Dermis lymphatic vessel endothelial cell (primary cell): Measurements from ENCODE around the gene ST14. TPM values are rescaled to one million over a fixed set of nuclear protein-coding genes. Genes with fewer than 3 reads are reported as not detected.

Source experiments
- total RNA-seq: library from RNA; depleted of rRNA; stranded (reverse); fragments of >200 nt; gene quantifications from 2 replicates; pipeline ENCODE4 v1.2.1, GENCODE V29; 2014

Gene ST14
- under 0.01 TPM in 1 of 2 replicates, not detected in the other for total RNA-seq

DNA sequence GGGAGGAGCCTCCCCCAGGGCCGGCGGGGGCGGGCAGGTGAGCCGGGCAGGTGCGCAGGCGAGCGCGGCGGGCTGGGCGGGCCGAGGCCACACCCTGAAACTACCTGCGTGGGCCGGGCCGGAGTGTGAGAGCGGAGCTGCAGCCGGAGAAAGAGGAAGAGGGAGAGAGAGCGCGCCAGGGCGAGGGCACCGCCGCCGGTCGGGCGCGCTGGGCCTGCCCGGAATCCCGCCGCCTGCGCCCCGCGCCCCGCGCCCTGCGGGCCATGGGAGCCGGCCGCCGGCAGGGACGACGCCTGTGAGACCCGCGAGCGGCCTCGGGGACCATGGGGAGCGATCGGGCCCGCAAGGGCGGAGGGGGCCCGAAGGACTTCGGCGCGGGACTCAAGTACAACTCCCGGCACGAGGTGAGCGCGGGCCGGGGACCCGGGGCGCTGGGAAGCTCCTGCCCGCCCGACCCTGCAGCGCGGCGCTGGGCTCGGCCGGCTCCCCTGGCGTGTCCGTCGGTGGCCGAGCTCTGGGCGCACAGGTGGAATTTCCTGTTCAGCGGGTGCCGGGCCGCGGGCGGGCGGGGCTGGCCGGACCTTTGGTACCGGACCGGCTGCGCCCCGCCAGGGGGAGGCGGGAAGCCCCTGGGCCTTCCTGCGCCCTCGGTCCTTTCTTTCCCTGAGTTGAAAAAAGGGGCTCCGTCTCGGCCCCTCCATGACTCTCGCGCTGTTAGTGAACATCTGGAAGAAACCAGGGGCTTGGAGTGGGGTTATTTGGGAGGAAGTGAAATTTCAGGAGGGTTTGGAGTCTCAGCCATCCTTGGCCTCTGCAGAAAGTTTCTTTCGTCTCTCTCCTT lies at the start of gene ST14:
Gene ST14 (plus strand): TSS at position 126 of the 841 bp plus-strand sequence. CDS start 198 bp downstream, at position 324.

Other genes starting within 250 kb of the ST14 start
- gene PRDM10, start 156.9 kb upstream of the ST14 start, total RNA-seq, result 3.6 and 4.6 TPM in 2 replicates
- 1,280 and 1,888 TPM in 2 replicates for gene APLP2, start 89.9 kb upstream of the ST14 start, total RNA-seq
- 30.7 and 38.5 TPM in 2 replicates for gene ZBTB44, start 155.1 kb downstream of the ST14 start, total RNA-seq